ENCODE results near the gene COX4I1.

DNA sequence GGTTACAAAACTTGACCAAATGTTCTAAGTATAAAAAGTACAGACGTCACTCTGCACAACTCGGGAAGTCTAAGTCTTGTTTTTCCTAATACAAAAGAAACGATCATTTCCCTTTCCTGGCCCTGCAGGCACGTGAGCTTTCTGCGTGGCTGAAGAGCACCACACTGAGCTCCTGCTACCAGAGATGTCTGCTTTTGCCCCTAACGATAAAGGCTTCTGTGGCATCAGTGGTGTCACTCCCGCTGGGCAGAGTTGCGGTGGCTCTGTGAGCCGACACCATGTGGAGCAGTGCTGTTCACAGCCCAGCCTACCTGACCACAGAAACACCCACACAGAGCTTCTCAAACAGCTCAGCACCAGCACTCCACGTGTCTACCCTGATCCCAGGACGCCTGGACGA lies 20.6 kb upstream of the COX4I1 start:
- no peak for TF ChIP-seq POLR2A (IDR thresholded peaks at IDR 0.05; ENCODE audit: low read depth, low read length)
- no peak for TF ChIP-seq TAF1 (IDR thresholded peaks at IDR 0.05; ENCODE audit: low read depth, low read length)
- TF ChIP-seq POLR2AphosphoS5 (IDR thresholded peaks at IDR 0.05; ENCODE audit: low read depth, low read length): no peak
